ENCODE measurements around the gene TXNL1.
"Not testable (repeated sequence)": the region's sequence is repeated elsewhere in the genome, so short reads cannot be mapped to it uniquely, and the experiment has no call there.

Gene TXNL1

DNA sequence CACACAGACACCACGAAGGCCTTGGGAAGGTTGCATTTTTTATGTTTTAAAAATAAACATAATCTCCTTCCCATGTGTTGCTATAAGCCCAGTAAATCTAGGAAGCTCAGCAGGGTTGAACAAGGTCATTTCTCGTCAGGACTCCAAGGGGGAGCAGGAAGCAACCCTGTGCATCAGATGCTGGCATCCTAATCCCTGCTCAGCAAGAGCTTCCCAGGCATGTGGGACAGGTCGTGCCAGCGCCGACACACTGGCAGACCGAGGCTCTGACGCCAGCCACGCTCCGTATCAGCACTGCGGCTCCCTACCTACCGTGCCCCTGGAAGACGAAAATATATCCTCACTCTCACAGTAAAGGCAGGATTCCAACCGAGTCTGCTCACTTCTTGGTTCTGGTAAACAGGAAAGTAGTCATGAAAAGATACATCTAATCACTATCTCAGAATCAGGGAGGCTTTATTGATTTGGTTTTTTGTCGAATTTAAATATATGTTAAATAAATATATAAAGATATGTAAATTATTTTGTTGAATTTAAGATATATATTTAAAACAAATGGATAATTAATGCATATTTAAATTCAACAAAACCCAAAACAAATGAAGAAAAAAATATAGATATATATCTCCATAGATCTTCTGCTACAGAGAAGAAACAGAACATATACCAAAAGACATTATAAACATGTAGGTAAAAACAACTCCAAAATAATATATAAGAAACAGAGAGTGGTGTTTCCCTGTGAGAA, 61.4 kb downstream of the TXNL1 start:
- Histone ChIP-seq H3K9me3 (ENCODE audit: severe bottlenecking) (no peaks in the 10 kb centered on the region), H3K27ac (ENCODE audit: poor library complexity, severe bottlenecking) (no peak overlapping the region), H3K27me3 (ENCODE audit: insufficient read depth, poor library complexity, severe bottlenecking) (no peaks in the 10 kb centered on the region), H3K36me3 (ENCODE audit: low read depth) (no peaks in the 10 kb centered on the region), H3K4me3 (ENCODE audit: severe bottlenecking) (no peak overlapping the region), H3K4me1 (ENCODE audit: insufficient read depth, poor library complexity, severe bottlenecking) (no peaks in the 10 kb centered on the region)
- ATAC-seq (ENCODE audit: low read depth) (no peak), DNase-seq (ENCODE audit: low spot score) (no peak)
- TF ChIP-seq, protein P1, sequence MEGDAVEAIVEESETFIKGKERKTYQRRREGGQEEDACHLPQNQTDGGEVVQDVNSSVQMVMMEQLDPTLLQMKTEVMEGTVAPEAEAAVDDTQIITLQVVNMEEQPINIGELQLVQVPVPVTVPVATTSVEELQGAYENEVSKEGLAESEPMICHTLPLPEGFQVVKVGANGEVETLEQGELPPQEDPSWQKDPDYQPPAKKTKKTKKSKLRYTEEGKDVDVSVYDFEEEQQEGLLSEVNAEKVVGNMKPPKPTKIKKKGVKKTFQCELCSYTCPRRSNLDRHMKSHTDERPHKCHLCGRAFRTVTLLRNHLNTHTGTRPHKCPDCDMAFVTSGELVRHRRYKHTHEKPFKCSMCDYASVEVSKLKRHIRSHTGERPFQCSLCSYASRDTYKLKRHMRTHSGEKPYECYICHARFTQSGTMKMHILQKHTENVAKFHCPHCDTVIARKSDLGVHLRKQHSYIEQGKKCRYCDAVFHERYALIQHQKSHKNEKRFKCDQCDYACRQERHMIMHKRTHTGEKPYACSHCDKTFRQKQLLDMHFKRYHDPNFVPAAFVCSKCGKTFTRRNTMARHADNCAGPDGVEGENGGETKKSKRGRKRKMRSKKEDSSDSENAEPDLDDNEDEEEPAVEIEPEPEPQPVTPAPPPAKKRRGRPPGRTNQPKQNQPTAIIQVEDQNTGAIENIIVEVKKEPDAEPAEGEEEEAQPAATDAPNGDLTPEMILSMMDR (IDR thresholded peaks at IDR 0.05; ENCODE audit: poor library complexity, severe bottlenecking) = no peak

DNA sequence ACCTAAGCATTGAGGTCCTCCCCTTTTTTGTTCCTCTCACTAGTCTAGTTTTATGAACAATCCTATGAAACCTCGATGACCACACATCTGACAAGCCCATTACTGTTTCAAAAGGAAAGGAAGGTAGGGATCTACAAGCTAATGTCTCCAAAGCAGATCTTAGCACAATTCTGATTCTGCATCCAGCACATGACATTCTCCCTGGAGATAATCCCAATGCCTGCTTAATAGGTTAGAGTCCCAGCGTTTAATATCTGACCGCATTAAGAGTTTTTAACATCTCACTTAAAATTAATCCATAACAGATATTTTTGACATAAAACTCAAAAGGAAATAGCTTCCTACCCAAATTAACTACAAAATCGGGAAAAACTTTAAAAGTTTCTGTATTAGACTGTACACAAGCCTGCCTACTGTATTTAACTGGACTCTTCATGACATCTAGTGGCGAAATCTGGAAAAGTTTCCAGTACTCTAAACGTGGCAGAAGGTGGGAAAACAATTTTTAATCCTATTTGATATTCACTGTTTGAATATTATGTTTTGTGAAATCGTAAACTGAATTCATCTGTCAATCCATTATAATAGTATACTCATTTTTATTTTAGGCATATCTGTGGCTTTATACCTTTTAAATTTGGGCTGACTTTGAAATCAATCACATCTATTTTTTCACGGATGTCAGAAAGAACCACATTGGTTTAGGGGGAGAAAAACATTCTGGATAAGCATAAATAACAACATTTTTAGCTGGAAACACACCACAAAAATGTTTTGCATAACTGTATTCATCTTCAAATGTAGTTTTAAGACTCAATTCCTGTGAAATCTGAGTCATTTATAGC, 62.4 kb downstream of the TXNL1 start:
- TF ChIP-seq, protein P1 (IDR thresholded peaks at IDR 0.05; ENCODE audit: poor library complexity, severe bottlenecking) = peak; percentile 79
- DNase-seq (ENCODE audit: low spot score) = no peak

DNA sequence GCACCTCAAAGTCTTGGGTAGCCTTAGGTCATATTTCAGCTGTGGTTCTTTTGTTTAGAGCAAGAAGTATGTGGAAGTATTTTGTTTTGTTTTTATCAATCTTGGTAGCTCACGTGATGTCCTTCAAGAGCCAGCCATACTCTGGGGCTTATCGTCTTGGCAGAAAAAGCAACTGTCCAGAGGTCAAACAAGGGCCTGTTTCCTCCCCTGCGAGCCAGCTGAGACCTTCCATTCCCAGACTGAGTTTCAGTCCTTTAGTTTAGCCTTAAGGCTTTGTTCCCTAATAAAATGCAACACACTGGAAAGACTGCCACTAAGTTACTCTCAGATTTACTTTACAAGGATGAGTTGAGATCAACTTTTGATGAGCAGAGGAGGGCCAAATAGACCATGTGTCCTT, 63.5 kb downstream of the TXNL1 start:
- ATAC-seq (ENCODE audit: low read depth) = no peak
- TF ChIP-seq, protein P1 (IDR thresholded peaks at IDR 0.05; ENCODE audit: poor library complexity, severe bottlenecking) = no peak
- H3K27me3 ChIP-seq (ENCODE audit: insufficient read depth, poor library complexity, severe bottlenecking) = no peaks in the 10 kb centered on the region

More for the DNA sequence above, 62.4 kb downstream of the TXNL1 start:
- no peak overlapping the region for H3K4me3 ChIP-seq (ENCODE audit: severe bottlenecking)
- no peak overlapping the region for H3K27ac ChIP-seq (ENCODE audit: poor library complexity, severe bottlenecking)
- no peaks in the 10 kb centered on the region for H3K36me3 ChIP-seq (ENCODE audit: low read depth)
- ATAC-seq (ENCODE audit: low read depth) = peak; percentile 74
- H3K27me3 ChIP-seq (ENCODE audit: insufficient read depth, poor library complexity, severe bottlenecking) = no peaks in the 10 kb centered on the region
- H3K9me3 ChIP-seq (ENCODE audit: severe bottlenecking) = no peaks in the 10 kb centered on the region
- H3K4me1 ChIP-seq (ENCODE audit: insufficient read depth, poor library complexity, severe bottlenecking) = no peaks in the 10 kb centered on the region

DNA sequence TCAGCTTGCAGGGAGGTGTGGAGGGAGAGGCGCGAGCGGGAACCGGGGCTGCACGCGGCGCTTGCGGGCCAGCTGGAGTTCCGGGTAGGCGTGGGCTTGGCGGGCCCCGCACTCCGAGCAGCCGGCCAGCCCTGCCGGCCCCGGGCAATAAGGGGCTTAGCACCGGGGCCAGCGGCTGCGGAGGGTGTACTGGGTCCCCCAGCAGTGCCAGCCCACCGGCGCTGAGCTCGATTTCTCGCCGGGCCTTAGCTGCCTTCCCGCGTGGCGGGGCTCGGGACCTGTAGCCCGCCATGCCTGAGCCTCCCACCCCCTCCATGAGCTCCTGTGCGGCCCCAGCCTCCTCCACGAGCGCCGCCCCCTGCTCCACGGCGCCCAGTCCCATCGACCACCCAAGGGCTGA, 66.1 kb downstream of the TXNL1 start:
- not testable (repeated sequence) for ATAC-seq (ENCODE audit: low read depth); H3K4me1 ChIP-seq (ENCODE audit: insufficient read depth, poor library complexity, severe bottlenecking); H3K27ac ChIP-seq (ENCODE audit: poor library complexity, severe bottlenecking); H3K4me3 ChIP-seq (ENCODE audit: severe bottlenecking); H3K9me3 ChIP-seq (ENCODE audit: severe bottlenecking); DNase-seq (ENCODE audit: low spot score); H3K27me3 ChIP-seq (ENCODE audit: insufficient read depth, poor library complexity, severe bottlenecking); H3K36me3 ChIP-seq (ENCODE audit: low read depth)

More for the DNA sequence above, 63.5 kb downstream of the TXNL1 start:
- no peak for DNase-seq (ENCODE audit: low spot score)
- H3K4me1 ChIP-seq (ENCODE audit: insufficient read depth, poor library complexity, severe bottlenecking) = no peaks in the 10 kb centered on the region
- no peaks in the 10 kb centered on the region for H3K9me3 ChIP-seq (ENCODE audit: severe bottlenecking)
- no peak overlapping the region for H3K4me3 ChIP-seq (ENCODE audit: severe bottlenecking)
- no peaks in the 10 kb centered on the region for H3K36me3 ChIP-seq (ENCODE audit: low read depth)
- H3K27ac ChIP-seq (ENCODE audit: poor library complexity, severe bottlenecking) = no peak overlapping the region

DNA sequence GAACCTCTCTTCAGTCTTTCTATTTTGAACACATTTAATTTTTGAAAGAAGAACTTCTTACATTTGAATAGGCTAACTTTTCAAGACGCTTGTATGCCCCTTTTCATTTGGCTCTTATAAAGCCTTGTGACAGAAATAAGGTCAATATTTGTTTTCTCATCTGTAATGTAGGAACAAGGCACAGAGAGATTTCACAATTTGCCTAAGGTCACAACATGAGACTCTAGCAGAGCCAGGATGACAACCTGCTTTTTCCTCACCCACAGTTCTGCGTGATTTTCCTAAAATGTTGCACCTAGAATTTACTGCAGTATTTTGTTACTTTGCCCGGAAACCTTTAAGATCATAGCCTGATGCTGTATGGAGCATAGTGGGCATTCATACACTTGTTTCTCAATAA, 67.4 kb downstream of the TXNL1 start:
- Histone ChIP-seq H3K27ac (ENCODE audit: poor library complexity, severe bottlenecking) (no peak overlapping the region), H3K36me3 (ENCODE audit: low read depth) (no peaks in the 10 kb centered on the region), H3K4me3 (ENCODE audit: severe bottlenecking) (no peak overlapping the region), H3K27me3 (ENCODE audit: insufficient read depth, poor library complexity, severe bottlenecking) (no peaks in the 10 kb centered on the region), H3K9me3 (ENCODE audit: severe bottlenecking) (no peaks in the 10 kb centered on the region), H3K4me1 (ENCODE audit: insufficient read depth, poor library complexity, severe bottlenecking) (no peaks in the 10 kb centered on the region)
- TF ChIP-seq, protein P1 (IDR thresholded peaks at IDR 0.05; ENCODE audit: poor library complexity, severe bottlenecking) = no peak
- no peak for DNase-seq (ENCODE audit: low spot score)
- ATAC-seq (ENCODE audit: low read depth) = no peak

Measured in RWPE2 (cell line).